Measurements from ENCODE around the gene SEC62.

DNA sequence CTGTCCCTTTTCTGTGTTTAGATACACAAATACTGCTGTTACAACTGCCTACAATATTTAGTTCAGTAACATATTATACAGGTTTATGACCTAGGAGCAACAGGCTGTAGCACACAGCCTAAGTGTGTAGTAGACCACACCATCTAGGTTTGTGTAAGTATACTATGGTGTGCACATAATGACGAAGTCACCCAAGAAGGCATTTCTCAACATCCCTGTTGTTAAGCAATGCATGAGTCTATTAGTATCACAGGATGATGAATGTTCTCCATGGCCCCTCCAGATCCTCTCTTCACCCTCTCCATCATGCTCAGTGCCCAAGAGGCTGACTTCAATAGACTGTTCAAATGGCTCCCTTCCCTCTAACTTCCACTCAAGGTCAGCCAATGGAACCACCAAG, 14.6 kb upstream of the SEC62 start:
- no peak for TF ChIP-seq EZH2 (optimal IDR thresholded peaks at IDR 0.05; ENCODE audit: low read depth, low read length)
- TF ChIP-seq, protein P1, sequence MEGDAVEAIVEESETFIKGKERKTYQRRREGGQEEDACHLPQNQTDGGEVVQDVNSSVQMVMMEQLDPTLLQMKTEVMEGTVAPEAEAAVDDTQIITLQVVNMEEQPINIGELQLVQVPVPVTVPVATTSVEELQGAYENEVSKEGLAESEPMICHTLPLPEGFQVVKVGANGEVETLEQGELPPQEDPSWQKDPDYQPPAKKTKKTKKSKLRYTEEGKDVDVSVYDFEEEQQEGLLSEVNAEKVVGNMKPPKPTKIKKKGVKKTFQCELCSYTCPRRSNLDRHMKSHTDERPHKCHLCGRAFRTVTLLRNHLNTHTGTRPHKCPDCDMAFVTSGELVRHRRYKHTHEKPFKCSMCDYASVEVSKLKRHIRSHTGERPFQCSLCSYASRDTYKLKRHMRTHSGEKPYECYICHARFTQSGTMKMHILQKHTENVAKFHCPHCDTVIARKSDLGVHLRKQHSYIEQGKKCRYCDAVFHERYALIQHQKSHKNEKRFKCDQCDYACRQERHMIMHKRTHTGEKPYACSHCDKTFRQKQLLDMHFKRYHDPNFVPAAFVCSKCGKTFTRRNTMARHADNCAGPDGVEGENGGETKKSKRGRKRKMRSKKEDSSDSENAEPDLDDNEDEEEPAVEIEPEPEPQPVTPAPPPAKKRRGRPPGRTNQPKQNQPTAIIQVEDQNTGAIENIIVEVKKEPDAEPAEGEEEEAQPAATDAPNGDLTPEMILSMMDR (IDR thresholded peaks at IDR 0.05; ENCODE audit: low read length) = no peak

Data from MM.1S (cell line).